ENCODE results near the gene ANG.
"Not testable (repeated sequence)": the region's sequence is repeated elsewhere in the genome, so short reads cannot be mapped to it uniquely, and the experiment has no call there.

The ANG gene

DNA sequence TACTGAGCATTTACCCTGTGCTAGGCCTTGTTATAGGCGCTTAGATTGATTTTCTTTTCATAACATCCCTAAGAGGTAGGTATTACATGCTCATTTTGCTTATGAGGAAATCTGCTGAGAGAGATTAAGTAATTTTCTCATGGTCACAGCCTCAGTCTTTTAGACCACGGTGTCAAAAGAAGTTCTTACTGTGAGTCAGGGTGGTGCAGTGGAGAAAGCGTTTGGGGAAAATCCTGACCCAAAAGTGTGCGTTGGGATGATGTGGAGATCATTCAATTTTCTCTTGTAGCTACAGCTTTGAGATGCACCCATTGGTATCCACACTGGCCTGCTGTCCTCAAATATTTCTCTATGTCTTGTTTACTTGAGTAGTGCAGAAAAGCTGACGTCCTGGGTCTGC is 8.2 kb downstream of the ANG start:
- in situ Hi-C loops (cut with MboI; ENCODE audit: low sequenced_read_pairs): loop anchor here (10.0 kb wide), 1 partner anchor 268 kb away; no protein-coding TSS in a partner anchor

DNA sequence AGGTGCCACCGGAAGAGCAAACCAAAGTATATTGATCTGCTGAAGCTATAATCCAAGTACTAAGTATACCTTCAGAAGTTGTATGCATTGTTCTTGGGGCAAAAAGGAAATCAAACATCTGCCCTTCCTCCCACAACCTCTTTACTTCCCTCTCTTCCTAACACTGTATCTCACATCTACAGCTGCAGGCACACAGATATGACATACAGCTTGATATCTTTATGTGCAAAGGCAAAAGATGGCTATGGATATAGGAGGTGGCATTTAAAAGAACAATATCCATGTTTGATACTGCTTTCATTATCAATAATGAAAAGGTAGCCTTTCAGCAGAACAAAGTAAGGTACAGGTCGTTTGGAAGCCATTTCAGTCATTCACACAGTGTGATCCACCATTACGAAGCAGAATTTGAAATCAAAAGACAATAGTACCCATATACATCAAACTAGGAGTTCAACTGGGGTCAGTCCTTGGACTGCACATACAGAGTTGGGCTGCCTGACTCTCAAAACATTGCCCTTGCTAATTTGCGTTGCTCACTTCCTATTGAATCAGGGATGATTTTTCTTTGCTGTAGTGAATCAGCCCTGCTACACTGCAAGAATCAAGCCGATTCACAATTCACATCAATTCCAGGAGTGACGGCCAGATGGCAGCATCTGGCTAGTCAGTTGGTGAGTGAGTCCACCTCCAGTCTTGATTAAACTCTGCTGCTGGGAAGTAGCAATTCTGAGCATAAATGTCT is 8.9 kb downstream of the ANG start:
- in situ Hi-C loops (cut with MboI; ENCODE audit: low sequenced_read_pairs): loop anchor here (10.0 kb wide), 1 partner anchor 267 kb away; no protein-coding TSS in a partner anchor

DNA sequence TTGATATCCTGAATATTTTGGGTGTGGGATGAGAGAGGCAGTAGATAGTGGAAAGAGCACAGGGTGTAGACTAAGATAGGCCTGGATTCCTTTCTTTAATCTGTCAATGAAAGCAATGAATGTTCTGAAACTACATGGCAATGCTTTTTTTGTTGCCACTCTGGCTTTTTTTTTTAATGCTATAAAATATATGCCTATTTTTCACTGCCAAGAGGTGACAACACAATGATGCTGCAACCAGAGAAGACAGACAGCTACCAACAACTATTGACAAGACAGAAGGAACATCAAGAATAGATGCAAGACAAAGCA is 9.4 kb downstream of the ANG start:
- in situ Hi-C loops (cut with MboI; ENCODE audit: low sequenced_read_pairs): loop anchor here (10.0 kb wide), 1 partner anchor 267 kb away; no protein-coding TSS in a partner anchor

DNA sequence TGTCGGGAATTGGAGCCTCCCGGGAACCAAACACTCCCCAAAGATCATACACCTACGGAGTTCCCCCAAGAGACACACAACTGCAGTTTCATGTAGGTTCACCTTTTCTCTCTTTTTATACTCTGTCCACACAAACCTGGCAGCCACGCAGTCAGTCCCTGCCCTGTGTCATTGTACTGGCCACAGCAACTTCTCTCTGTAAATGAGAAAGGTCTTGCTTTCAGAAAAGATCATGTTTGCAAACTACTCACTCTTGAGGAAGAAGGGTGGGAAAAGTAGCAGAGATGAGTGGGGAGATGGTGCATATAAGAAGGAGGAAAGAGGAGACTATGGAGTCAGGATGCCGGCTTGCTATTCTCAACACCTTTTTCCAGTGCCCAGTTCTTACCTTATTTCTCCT is 10.4 kb downstream of the ANG start:
- in situ Hi-C loops (cut with MboI; ENCODE audit: low sequenced_read_pairs): loop anchor here (10.0 kb wide), 1 partner anchor 266 kb away; no protein-coding TSS in a partner anchor

DNA sequence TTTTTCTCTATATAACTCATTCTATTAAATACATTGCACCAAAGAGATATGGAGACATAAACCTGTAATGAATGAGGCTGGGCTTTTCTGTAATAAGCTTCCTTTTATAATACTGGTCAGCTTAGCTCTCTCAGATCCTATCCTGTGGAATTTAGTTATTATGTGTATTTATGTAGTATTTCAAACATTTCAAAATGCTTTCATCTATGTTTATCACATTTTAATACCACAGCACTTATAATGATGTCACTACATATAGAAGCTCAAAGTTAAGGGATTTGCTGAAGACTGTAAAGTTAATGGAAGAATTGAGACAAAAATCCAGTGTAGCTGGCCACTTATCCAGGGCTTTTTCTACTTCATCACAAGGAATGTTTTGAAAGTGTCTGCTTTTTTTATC is 11.4 kb downstream of the ANG start:
- in situ Hi-C loops (cut with MboI; ENCODE audit: low sequenced_read_pairs): loop anchor here (5.0 to 10.0 kb wide), 2 partner anchors 157 to 265 kb away; no protein-coding TSS in a partner anchor

DNA sequence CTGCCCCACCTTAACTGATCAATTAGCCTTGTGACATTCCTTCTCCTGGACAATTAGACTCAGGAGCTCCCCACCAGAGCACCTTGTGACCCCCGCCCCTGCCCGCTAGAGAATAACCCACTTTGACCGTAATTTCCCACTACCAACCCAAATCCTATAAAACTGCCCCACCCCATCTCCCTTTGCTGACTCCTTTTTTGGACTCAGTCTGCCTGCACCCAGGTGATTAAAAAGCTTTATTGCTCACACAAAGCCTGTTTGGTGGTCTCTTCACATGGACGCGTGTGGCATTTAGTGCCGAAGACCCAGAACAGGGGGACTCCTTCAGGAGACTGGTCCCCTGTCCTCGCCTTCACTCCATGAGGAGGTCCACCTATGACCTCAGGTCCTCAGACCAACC is 12.4 kb downstream of the ANG start:
- in situ Hi-C loops (cut with MboI; ENCODE audit: low sequenced_read_pairs): loop anchor here (5.0 kb wide), 1 partner anchor 156 kb away; no protein-coding TSS in a partner anchor

DNA sequence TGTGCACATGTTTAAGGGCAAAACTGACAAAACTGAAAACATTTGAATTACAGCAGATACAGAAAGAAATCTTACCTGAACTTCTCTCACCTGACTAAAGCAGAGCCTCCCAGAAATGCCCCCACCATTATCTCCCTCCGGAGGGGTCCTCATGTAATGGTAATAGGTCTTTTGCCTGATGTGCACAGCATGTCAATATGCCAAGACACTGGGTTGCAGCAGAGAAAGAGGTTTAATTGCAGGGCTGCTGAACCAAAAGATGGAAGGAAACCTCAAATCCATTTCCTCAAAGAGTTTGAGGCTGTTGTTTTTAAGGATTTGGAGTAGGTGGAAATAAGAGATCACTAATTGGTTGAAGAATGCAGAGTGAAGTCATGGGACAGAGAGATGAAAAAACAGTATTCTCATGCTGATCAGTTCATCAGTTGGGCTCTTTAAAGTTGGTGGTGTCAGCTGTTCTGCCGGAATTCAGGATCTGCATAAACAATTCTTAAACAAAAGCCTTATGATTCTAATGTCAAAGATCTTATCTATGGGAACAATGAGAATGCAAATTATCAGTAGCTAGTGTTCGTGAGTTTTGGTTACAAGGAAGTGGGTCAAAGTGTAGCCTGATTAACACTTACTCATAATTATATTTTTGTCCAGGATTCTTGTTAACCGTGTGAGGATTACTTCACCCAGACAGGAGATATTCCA is 18.2 kb downstream of the ANG start:
- in situ Hi-C loops (cut with MboI; ENCODE audit: low sequenced_read_pairs): no loop called here

DNA sequence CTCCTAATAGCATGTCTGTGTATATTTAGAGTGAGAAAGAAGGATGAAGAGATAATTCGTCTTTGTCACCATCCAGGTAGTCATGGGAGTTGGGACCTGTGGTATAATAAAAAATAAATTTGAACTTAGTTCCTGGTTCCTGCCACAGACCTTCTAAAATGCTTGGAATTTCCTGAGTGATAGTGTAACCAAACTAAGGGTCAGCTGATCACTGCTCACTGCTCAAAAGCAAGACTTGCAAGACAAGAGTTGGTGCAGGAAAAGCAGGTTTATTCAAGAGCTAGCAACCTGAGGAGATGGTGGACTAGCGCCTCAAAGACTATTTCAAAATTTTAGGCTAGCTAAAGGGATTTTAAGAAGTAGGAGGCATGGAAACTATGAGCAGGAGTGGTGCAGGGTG is 19.1 kb downstream of the ANG start:
- in situ Hi-C loops (cut with MboI; ENCODE audit: low sequenced_read_pairs): no loop called here

DNA sequence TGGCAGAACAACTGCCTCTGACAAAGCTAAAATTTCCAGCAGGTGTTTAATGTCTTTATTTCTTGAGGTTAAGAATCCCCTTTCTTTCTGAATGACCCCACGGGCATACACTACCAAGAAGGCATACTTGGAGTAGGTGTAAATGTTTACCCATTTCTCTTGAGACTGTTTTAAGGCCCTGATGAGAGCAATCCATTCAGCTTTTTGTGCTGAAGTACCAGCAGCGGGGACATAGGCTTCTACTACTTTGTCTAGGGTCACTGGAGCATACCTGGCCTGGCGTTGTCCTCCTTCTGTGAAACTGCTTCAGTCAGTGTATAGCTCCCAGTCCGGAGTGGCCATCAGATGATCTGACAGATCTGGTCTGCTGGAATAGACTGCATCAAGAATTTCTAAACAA is 22.7 kb downstream of the ANG start:
- in situ Hi-C loops (cut with MboI; ENCODE audit: low sequenced_read_pairs): no loop called here

DNA sequence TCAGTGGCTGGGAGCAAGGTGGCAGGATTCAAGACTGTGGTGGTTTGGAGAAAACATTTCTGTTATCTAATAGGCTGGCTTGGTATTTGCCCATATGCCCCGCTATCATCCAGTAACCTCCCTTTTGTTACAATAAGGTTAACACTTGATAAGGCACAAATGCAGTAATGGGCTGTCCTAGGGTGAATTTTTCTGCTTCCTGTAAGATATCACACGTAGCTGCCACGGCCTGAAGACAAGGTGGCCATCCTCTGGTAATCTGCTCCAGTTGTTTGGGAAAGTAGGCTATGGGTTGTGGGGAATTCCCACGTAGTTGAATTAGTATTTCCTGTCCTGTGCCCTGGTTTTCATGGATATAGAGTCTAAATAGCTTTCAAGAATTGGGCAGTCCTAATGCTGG is 23.1 kb downstream of the ANG start:
- in situ Hi-C loops (cut with MboI; ENCODE audit: low sequenced_read_pairs): no loop called here

DNA sequence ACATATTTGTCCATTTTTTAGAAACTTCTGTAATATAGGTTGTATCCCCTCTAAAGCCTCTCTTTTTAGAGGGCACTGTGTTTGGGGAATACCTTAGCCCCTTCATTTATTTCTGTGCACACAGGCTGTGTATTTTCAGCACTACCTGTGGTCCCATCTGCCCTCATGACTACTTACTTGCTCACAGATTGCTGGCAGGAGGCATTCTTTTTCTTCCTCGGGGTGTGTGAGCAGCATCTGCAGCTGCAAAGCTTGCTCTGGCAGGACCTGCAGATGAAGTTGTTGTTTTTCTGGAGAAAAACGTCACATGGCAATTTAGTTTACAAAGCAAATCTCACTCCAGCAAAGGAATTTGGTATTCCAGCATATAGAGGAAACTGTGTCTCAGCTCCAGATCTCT is 24.3 kb downstream of the ANG start:
- in situ Hi-C loops (cut with MboI; ENCODE audit: low sequenced_read_pairs): no loop called here

DNA sequence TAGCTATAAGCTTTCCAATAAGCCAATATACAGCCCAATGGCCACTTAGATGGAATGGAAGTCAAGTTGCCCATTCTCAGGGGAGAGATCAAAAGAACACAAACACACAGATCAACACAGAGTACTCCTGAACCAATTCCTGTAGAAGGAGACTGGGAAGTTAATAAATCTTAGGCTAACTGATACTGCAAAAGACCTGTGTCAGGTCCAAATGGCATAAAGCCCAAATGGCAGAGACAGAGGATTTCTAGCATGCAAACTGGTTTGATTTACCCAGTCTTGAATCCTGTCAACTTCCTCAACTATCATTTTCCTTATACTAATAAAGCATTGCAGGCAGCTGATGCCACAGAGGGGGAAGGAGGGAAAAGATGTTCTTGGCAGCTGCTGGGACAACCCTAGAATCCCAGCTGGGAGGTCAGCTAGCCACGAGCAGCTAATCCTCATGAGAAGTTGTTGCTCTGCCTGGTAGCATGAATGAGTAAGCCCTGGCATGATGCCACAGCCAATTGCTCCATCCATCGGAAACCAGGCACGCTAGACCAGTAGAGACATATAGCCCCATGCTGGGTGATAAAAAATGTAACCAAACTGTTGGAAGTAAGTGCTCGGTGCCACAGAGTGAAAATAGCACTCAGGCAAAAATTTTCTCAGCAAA is 26.2 kb downstream of the ANG start:
- in situ Hi-C loops (cut with MboI; ENCODE audit: low sequenced_read_pairs): no loop called here

DNA sequence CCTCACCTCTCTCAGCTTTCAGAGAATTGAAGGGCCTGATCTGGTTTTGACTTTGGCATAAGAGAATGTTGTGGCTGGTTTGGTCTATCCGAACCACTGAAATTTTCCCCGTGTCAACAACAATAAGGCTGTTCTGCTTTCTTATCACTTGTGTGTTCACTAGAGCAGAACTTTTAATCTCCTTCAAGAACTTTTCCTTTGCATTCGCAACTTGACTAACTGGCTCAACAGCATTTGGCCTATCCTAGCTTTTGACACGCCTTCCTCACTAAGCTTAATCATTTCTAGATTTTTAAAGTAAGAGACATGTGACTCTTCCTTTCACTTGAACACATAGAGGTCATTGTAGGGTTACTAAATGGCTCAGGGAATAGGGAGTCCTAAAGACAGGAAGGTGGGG is 31.2 kb downstream of the ANG start:
- in situ Hi-C loops (cut with MboI; ENCODE audit: low sequenced_read_pairs): no loop called here

DNA sequence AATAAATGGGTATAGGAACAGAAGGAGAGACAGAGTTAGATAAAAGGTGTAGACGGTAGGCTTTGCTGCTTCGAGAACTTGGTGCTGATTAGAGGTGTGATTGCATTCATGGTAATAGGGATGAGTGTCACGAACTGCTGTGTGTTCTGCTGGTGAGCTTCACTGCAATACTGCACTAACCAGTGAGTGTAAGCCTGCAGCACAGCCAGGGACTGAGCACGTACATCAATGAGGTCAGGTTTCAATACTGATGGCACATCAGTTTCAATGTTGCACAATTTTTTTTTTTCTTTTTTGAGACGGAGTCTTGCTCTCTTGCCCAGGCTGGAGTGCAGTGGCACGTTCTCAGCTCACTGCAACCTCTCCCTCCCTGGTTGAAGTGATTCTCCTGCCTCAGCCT is 32.2 kb downstream of the ANG start:
- in situ Hi-C loops (cut with MboI; ENCODE audit: low sequenced_read_pairs): no loop called here

DNA sequence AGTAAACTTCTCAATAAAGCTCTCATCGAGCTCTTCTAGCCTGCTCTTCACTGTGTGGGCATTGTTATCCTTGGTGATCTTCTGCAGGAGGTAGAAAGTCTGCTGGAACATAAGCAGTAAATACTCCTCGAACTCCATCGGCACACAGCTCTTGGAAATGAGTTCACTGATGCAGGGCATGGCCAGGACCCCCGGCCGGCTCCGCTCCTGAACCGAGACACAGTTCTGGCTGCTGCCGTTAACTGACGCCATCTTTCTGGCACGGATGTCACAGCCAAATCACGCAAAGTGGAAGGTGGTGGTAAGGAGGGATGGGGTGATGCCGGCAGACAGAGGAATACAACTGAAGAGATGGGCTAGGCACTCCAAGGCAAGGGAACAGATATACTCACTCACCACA is 33.5 kb downstream of the ANG start:
- in situ Hi-C loops (cut with MboI; ENCODE audit: low sequenced_read_pairs): no loop called here

DNA sequence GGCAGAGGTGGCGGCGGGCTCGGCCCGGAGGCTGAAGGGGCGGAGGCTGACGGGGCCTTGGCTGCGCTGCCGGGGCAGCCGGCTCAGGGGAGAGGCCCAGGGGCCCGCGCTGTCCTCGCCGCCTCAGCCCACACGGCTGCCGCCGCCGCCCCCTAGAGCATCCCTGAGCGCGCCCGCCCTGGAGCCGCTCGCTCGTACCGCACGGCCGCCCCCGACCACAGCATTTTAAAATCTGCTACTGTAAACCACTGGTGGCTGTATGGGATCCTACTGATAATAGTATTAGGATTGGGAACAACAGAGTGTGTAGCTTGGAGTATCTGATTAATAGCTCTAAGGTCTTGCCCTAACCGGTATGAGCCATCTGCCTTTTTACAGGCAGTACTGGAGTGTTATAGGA is 34.9 kb downstream of the ANG start:
- in situ Hi-C loops (cut with MboI; ENCODE audit: low sequenced_read_pairs): no loop called here

DNA sequence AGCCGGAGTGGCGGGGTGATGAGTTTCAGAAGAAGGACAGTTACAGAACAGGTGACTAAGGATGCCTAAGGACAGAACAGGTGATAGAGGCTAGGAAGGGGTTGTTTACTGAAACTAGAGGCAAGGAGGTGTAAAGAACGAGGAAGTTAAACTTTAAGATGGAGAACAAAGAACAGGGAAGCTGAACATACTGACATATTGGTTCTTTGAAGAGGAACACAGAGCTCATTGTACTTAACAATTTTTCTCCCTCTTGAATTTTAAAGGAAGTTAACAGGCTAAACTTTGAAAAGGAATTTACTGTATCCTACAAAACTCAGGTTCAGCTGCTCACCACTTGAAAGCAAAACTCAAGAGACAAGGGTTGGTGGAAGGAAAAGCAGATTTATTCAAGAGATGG is 37.6 kb downstream of the ANG start:
- in situ Hi-C loops (cut with MboI; ENCODE audit: low sequenced_read_pairs): not testable (repeated sequence)

DNA sequence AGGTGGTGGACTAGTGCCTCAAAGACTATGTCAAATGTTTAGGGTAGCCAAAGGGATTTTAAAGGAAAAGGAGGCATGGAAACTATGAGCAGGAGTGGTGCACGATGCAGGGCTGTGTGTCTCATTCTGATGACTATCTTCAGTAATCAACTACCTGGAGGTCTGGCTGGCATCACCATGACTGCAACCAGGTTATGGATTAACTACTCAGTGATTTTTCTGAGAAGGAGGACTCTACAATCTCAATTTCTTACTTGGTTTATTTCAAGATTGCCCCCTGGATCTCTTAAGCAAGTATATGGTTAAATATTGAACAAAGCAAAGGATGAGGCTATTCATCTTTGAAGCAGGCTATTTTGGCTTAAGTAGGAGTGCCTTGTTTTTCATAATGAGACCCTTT is 38.0 kb downstream of the ANG start:
- in situ Hi-C loops (cut with MboI; ENCODE audit: low sequenced_read_pairs): no loop called here

DNA sequence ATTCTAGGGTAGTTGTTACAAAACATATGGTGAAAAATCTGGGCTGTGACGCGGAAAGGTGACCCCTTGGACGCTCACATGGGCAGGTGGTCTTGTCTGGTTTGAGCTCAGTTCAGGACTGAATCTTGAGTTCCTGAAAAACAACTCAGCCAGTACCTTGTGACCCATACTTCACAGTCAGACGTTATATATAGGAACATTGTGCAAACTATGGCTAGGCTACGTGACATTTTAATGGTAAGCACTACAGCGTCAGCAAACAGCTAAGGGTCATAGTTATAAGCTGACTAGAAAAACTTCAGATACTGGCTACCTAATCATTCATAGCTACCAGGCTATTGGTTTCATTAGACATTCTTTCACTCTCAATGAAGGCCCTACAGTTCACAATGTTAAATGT is 42.3 kb downstream of the ANG start:
- in situ Hi-C loops (cut with MboI; ENCODE audit: low sequenced_read_pairs): no loop called here

DNA sequence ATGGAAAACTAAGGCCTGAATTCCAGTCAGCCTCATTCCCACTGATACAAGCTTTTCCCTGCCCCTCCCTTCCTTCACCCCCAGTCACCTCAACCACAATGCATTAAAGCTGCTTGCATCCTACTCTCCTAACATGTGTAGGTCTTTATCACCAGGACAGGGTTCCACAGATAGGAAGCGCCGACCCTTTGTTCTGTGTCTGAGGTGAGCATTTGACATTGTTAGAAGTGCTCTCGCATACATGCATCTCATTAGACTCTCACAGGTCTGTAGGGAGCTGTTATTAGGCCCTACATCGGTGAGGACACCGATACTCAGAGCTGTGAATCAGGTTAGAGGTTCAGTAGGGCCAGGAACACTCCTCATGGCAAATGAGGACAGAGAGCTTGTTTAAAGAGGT is 43.9 kb downstream of the ANG start:
- in situ Hi-C loops (cut with MboI; ENCODE audit: low sequenced_read_pairs): no loop called here

DNA sequence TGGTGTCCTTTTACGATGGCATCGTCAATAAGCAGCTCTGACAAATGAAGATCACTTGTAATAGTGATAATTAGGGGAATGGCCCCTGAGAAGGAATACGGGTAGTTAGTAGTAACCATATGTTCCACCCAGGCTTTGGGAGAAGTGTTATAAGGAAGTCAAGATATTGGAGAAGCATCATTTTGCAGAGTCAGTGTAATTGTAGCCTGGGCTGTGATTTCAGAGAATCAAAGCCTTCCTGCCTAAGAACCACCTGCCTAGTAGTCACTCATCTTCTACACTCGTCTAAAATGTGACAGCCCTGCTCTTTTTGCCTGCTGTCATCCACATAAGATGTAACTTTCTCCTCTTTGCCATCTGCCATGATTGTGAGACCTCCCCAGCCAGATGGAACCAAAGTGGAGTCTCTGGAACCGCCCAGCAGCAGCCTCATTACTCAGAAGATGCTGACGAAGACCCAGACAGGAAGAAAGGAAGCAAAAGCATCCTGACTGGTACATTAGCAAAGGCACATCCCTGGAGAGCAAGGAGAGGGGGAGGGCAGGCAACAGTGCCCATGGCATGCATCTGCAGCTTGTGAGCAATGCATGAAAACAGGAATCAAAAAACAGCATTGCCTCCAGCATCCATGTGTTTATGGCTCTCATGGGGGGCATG is 44.5 kb downstream of the ANG start:
- in situ Hi-C loops (cut with MboI; ENCODE audit: low sequenced_read_pairs): no loop called here

All from HL-60/S4 treated with phorbol 12-myristate 13-acetate at 8.2 ng/mL for 4 days and 3 days (cell line).